KMS-11 (cell line): Measurements from ENCODE around the gene CARNS1.

Experiments
- H2AFZ ChIP-seq: fragments of 200-600 bp; sonication (generic); 2 replicates; pipeline ENCODE4 v1.6.1; 2016; ENCODE audit warnings: antibody characterized with exemption, mixed run types, low read depth
- H3K27ac ChIP-seq: fragments of 200-600 bp; sonication (generic); 2 replicates; pipeline ENCODE4 v1.6.1; 2016; ENCODE audit warnings: mild to moderate bottlenecking, mixed run types
- H3K27me3 ChIP-seq: fragments of 200-600 bp; sonication (generic); 2 replicates; pipeline ENCODE4 v1.6.1; 2017; ENCODE audit warnings: mild to moderate bottlenecking, low read depth, mixed run types, moderate library complexity; ENCODE audit not compliant: insufficient read depth
- H3K36me3 ChIP-seq: fragments of 200-600 bp; sonication (generic); 2 replicates; pipeline ENCODE4 v1.6.1; 2017; ENCODE audit warnings: mild to moderate bottlenecking, mixed run types; ENCODE audit not compliant: insufficient read depth
- H3K4me1 ChIP-seq: fragments of 200-600 bp; sonication (generic); 2 replicates; pipeline ENCODE4 v1.6.1; 2016; ENCODE audit warnings: mild to moderate bottlenecking, low read depth, mixed run types; ENCODE audit not compliant: poor library complexity, severe bottlenecking
- H3K4me2 ChIP-seq: fragments of 200-600 bp; sonication (generic); 2 replicates; pipeline ENCODE4 v1.7.0; 2016; ENCODE audit warnings: mild to moderate bottlenecking, mixed run types
- H3K4me3 ChIP-seq: fragments of 200-600 bp; sonication (generic); IDR thresholded peaks from 2 replicates; pipeline ENCODE4 v1.6.1; 2017; ENCODE audit warnings: low read depth, low read length, mixed read lengths; ENCODE audit not compliant: insufficient read depth
- H3K79me2 ChIP-seq: fragments of 200-600 bp; sonication (generic); 2 replicates; pipeline ENCODE4 v1.6.1; 2016; ENCODE audit warnings: low read depth, mixed run types; ENCODE audit not compliant: insufficient read depth
- H3K9ac ChIP-seq: fragments of 200-600 bp; sonication (generic); 2 replicates; pipeline ENCODE4 v1.6.1; 2016; ENCODE audit warnings: mild to moderate bottlenecking, mixed run types
- H4K20me1 ChIP-seq: fragments of 200-600 bp; sonication (generic); 2 replicates; pipeline ENCODE4 v1.6.1; 2016; ENCODE audit warnings: mild to moderate bottlenecking, mixed run types; ENCODE audit not compliant: insufficient read depth
- TF ChIP-seq, protein P1 (sequence below): fragments of 200-600 bp; sonication (generic); conservative IDR thresholded peaks from 2 replicates; pipeline ENCODE4 v1.6.1; 2017; ENCODE audit warnings: low read depth, mild to moderate bottlenecking, antibody characterized with exemption, low read length, moderate library complexity, mixed read lengths

Gene CARNS1

GRCh38 chr11:67415501-67416304 is at the start of gene CARNS1:
Gene CARNS1, plus strand, starts transcription at chr11:67415678. Its CDS starts 522 bp downstream, at chr11:67416200.
- no peaks in the 10 kb centered on the region for H3K36me3 ChIP-seq
- no peak within 1 kb of the TSS for H3K27ac ChIP-seq
- peaks cover 7% of the 10 kb centered on the region for H3K4me1 ChIP-seq
- H3K9ac ChIP-seq = no peak within 1 kb of the TSS
- H3K27me3 ChIP-seq = peaks cover 16% of the 10 kb centered on the region; the same call in 1 of the 2 replicates
- no peak within 1 kb of the TSS for H3K4me3 ChIP-seq
- H2AFZ ChIP-seq = no peak within 1 kb of the TSS
- H3K79me2 ChIP-seq = no peaks in the 10 kb centered on the region
- H3K4me2 ChIP-seq = no peak within 1 kb of the TSS
- TF ChIP-seq, protein P1, sequence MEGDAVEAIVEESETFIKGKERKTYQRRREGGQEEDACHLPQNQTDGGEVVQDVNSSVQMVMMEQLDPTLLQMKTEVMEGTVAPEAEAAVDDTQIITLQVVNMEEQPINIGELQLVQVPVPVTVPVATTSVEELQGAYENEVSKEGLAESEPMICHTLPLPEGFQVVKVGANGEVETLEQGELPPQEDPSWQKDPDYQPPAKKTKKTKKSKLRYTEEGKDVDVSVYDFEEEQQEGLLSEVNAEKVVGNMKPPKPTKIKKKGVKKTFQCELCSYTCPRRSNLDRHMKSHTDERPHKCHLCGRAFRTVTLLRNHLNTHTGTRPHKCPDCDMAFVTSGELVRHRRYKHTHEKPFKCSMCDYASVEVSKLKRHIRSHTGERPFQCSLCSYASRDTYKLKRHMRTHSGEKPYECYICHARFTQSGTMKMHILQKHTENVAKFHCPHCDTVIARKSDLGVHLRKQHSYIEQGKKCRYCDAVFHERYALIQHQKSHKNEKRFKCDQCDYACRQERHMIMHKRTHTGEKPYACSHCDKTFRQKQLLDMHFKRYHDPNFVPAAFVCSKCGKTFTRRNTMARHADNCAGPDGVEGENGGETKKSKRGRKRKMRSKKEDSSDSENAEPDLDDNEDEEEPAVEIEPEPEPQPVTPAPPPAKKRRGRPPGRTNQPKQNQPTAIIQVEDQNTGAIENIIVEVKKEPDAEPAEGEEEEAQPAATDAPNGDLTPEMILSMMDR = no peak
- no peaks in the 10 kb centered on the region for H4K20me1 ChIP-seq

GRCh38 chr11:67365736-67366444 is 49.6 kb upstream of the CARNS1 start:
- H3K9ac ChIP-seq = no peak overlapping the region
- TF ChIP-seq, protein P1 = no peak
- H3K27ac ChIP-seq = no peak overlapping the region
- H4K20me1 ChIP-seq = no peaks in the 10 kb centered on the region
- H3K4me2 ChIP-seq = no peak overlapping the region
- peaks cover 6% of the 10 kb centered on the region; the same call in 1 of the 2 replicates for H3K27me3 ChIP-seq
- peaks cover 20% of the 10 kb centered on the region for H3K4me1 ChIP-seq
- no peak overlapping the region for H3K4me3 ChIP-seq
- no peaks in the 10 kb centered on the region for H3K79me2 ChIP-seq
- no peak overlapping the region for H2AFZ ChIP-seq
- no peaks in the 10 kb centered on the region for H3K36me3 ChIP-seq

DNA sequence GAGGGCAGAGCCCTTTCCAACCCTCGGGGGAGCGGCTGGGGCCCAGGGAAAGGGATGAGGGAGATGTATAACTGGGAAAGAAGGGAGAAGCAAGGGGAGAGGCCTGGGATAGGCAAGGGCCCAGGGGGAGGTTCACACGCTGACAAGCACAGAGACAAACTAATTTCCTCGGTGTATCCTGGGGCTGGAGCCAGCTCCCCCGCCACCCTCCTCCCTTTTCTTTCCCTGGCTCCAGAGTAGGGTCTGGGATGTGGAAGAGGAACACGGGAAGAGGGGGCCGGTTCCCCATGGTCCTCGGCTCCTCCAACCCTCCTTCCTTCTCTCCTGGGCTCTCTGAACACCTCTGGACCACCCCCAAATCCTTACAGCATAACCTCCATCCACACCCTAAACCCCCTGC is 48.9 kb upstream of the CARNS1 start:
- Histone ChIP-seq H3K4me1 (peaks cover 25% of the 10 kb centered on the region), H3K79me2 (no peaks in the 10 kb centered on the region), H3K4me2 (no peak overlapping the region), H4K20me1 (no peaks in the 10 kb centered on the region), H2AFZ (no peak overlapping the region), H3K27me3 (peaks cover 6% of the 10 kb centered on the region; the same call in 1 of the 2 replicates), H3K27ac (no peak overlapping the region), H3K36me3 (no peaks in the 10 kb centered on the region), H3K9ac (no peak overlapping the region), H3K4me3 (no peak overlapping the region)
- TF ChIP-seq, protein P1 = no peak

GRCh38 chr11:67366961-67367760 is 48.3 kb upstream of the CARNS1 start:
- H3K27me3 ChIP-seq = peaks cover 12% of the 10 kb centered on the region
- H3K4me2 ChIP-seq = no peak overlapping the region
- no peaks in the 10 kb centered on the region for H4K20me1 ChIP-seq
- H2AFZ ChIP-seq = no peak overlapping the region
- no peak overlapping the region for H3K4me3 ChIP-seq
- no peak overlapping the region for H3K9ac ChIP-seq
- no peaks in the 10 kb centered on the region for H3K79me2 ChIP-seq
- TF ChIP-seq, protein P1 = no peak
- peaks cover 26% of the 10 kb centered on the region for H3K4me1 ChIP-seq
- H3K36me3 ChIP-seq = no peaks in the 10 kb centered on the region
- no peak overlapping the region for H3K27ac ChIP-seq
